Measurements from ENCODE around the gene ZNF639. TPM values are rescaled to one million over a fixed set of nuclear protein-coding genes. Genes with fewer than 3 reads are reported as not detected.

ZNF639 gene
- total RNA-seq, 1 donor from 2014 or later: 43.2 TPM

GRCh38 chr3:179289295-179289694 is 33.5 kb upstream of the ZNF639 start:
- Mint-ChIP-seq H3K4me1 (ENCODE audit: low read depth) (peaks cover 6% of the 10 kb centered on the region), H3K36me3 (ENCODE audit: insufficient read depth) (peaks cover 3% of the 10 kb centered on the region), H3K9me3 (ENCODE audit: low read depth) (peaks cover 3% of the 10 kb centered on the region), H3K27ac (no peak overlapping the region), H3K4me3 (ENCODE audit: low read depth) (no peak overlapping the region), H3K27me3 (no peaks in the 10 kb centered on the region)
- TF ChIP-seq CTCF (IDR thresholded peaks at IDR 0.05; ENCODE audit: unreplicated experiment): no peak
- DNase-seq (ENCODE audit: low spot score, unreplicated experiment): no peak

- no peak overlapping the region for H3K4me3 Mint-ChIP-seq (ENCODE audit: low read depth)
These were observed 30.4 kb upstream of the ZNF639 start for GRCh38 chr3:179292450-179292849.

GRCh38 chr3:179297971-179298725 is 24.7 kb upstream of the ZNF639 start:
- H3K4me3 Mint-ChIP-seq (ENCODE audit: low read depth): no peak overlapping the region
- H3K27ac Mint-ChIP-seq: peak overlapping the region; percentile 86
- peaks cover 13% of the 10 kb centered on the region for H3K9me3 Mint-ChIP-seq (ENCODE audit: low read depth)
- no peak for TF ChIP-seq CTCF (IDR thresholded peaks at IDR 0.05; ENCODE audit: unreplicated experiment)
- H3K36me3 Mint-ChIP-seq (ENCODE audit: insufficient read depth): no peaks in the 10 kb centered on the region
- H3K4me1 Mint-ChIP-seq (ENCODE audit: low read depth): peaks cover 6% of the 10 kb centered on the region
- DNase-seq (ENCODE audit: low spot score, unreplicated experiment): no peak
- H3K27me3 Mint-ChIP-seq: no peaks in the 10 kb centered on the region

More at GRCh38 chr3:179292450-179292849, 30.4 kb upstream of the ZNF639 start:
- H3K36me3 Mint-ChIP-seq (ENCODE audit: insufficient read depth): peaks cover 3% of the 10 kb centered on the region
- H3K9me3 Mint-ChIP-seq (ENCODE audit: low read depth): peaks cover 6% of the 10 kb centered on the region
- no peak for DNase-seq (ENCODE audit: low spot score, unreplicated experiment)
- no peaks in the 10 kb centered on the region for H3K27me3 Mint-ChIP-seq
- H3K4me1 Mint-ChIP-seq (ENCODE audit: low read depth): peaks cover 6% of the 10 kb centered on the region
- H3K27ac Mint-ChIP-seq: peak overlapping the region; percentile 31
- TF ChIP-seq CTCF (IDR thresholded peaks at IDR 0.05; ENCODE audit: unreplicated experiment): no peak

GRCh38 chr3:179299316-179299715 is 23.5 kb upstream of the ZNF639 start:
- no peak for TF ChIP-seq CTCF (IDR thresholded peaks at IDR 0.05; ENCODE audit: unreplicated experiment)
- no peak for DNase-seq (ENCODE audit: low spot score, unreplicated experiment)
- Mint-ChIP-seq H3K4me3 (ENCODE audit: low read depth) (no peak overlapping the region), H3K9me3 (ENCODE audit: low read depth) (peaks cover 13% of the 10 kb centered on the region), H3K27ac (no peak overlapping the region), H3K27me3 (no peaks in the 10 kb centered on the region), H3K4me1 (ENCODE audit: low read depth) (peaks cover 6% of the 10 kb centered on the region), H3K36me3 (ENCODE audit: insufficient read depth) (no peaks in the 10 kb centered on the region)

- no peak overlapping the region for H3K27ac Mint-ChIP-seq
- no peaks in the 10 kb centered on the region for H3K27me3 Mint-ChIP-seq
- H3K4me3 Mint-ChIP-seq (ENCODE audit: low read depth): no peak overlapping the region
- peaks cover 13% of the 10 kb centered on the region for H3K9me3 Mint-ChIP-seq (ENCODE audit: low read depth)
- no peaks in the 10 kb centered on the region for H3K36me3 Mint-ChIP-seq (ENCODE audit: insufficient read depth)
- no peak for DNase-seq (ENCODE audit: low spot score, unreplicated experiment)
- H3K4me1 Mint-ChIP-seq (ENCODE audit: low read depth): peaks cover 6% of the 10 kb centered on the region
- TF ChIP-seq CTCF (IDR thresholded peaks at IDR 0.05; ENCODE audit: unreplicated experiment): no peak
These were observed 22.7 kb upstream of the ZNF639 start for GRCh38 chr3:179299999-179300613.

All from progenitor cell of endocrine pancreas (in vitro differentiated cells).